Loucy (cell line): ENCODE data around the gene EMC6.

Experiments
- CTCF ChIP-seq: fragments of 200-600 bp; sonication (generic); conservative IDR thresholded peaks from 2 replicates; pipeline ENCODE4 v1.5.1; 2014; ENCODE audit warnings: mild to moderate bottlenecking, antibody characterized with exemption, low read length
- EZH2phosphoT487 ChIP-seq: fragments of 200-600 bp; IDR thresholded peaks from 2 replicates; pipeline ENCODE4 v1.6.1; 2018; ENCODE audit warnings: antibody characterized with exemption, mild to moderate bottlenecking, moderate library complexity, borderline replicate concordance

GRCh38 chr17:3656353-3656752 lies 12.3 kb upstream of the EMC6 start:
- TF ChIP-seq CTCF = no peak
- TF ChIP-seq EZH2phosphoT487 = no peak
